ENCODE measurements around the gene LIN52. TPM values are rescaled to one million over a fixed set of nuclear protein-coding genes. Genes with fewer than 3 reads are reported as not detected.

Gene LIN52
- total RNA-seq, 1 donor from 2014 or later: 6.7 TPM

DNA sequence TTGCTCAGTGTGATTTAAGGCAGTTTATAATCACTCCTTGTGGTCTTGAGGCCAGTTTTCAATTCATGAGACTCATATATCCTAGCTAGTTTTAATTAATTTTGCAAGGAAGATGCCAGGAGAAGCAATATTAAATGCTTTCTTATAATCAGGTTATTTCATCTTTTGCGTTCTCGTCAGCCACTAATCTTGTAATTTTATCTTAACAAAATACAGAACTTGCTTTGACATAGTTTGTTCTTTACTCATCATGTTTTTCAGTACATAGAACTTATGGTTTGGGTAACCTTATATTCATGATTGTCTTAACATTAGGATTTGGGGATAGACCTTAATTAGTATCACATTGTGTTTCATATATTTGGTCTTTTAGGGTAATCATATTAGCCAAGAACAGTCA is 76.0 kb downstream of the LIN52 start:
- ATAC-seq: no peak
- DNase-seq (ENCODE audit: missing footprints): no peak
- intact Hi-C loops (cut with DNase I): no loop called here

GRCh38 chr14:74161526-74162158 is 76.9 kb downstream of the LIN52 start:
- intact Hi-C loops (cut with DNase I): no loop called here
- ATAC-seq (no peak), DNase-seq (ENCODE audit: missing footprints) (no peak)

- ATAC-seq (no peak), DNase-seq (ENCODE audit: missing footprints) (no peak)
- intact Hi-C loops (cut with DNase I): no loop called here
Observed at GRCh38 chr14:74169906-74170305, 85.2 kb downstream of the LIN52 start.

- ATAC-seq (no peak), DNase-seq (ENCODE audit: missing footprints) (no peak)
- intact Hi-C loops (cut with DNase I): no loop called here
Observed at GRCh38 chr14:74176400-74176793, 91.6 kb downstream of the LIN52 start.

DNA sequence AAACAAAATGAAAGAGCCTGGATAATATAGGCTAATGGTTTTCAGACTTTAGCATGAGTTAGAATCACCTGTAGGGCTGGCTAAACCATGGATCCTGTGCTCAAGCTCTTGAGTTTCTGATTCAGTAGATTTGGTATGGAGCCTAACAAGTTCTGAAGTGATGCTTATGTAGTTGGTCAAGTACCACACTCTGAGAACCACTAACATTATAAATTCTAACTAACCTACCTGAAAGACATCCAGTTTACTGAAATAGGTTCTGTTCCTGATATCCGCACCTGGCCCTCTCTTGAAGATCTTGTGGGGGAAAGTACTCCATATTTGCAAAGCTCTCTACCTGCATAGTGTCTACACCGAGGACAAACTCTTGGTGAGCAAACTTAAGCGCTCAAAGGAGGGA is 95.1 kb downstream of the LIN52 start:
- no peak for ATAC-seq
- intact Hi-C loops (cut with DNase I): no loop called here
- no peak for DNase-seq (ENCODE audit: missing footprints)

GRCh38 chr14:74190927-74191575 is 106.3 kb downstream of the LIN52 start:
- no peak for ATAC-seq
- intact Hi-C loops (cut with DNase I): no loop called here
- no peak for DNase-seq (ENCODE audit: missing footprints)

- intact Hi-C loops (cut with DNase I): no loop called here
- DNase-seq (ENCODE audit: missing footprints): no peak
- no peak for ATAC-seq
Observed at GRCh38 chr14:74194506-74195274, 109.9 kb downstream of the LIN52 start.

DNA sequence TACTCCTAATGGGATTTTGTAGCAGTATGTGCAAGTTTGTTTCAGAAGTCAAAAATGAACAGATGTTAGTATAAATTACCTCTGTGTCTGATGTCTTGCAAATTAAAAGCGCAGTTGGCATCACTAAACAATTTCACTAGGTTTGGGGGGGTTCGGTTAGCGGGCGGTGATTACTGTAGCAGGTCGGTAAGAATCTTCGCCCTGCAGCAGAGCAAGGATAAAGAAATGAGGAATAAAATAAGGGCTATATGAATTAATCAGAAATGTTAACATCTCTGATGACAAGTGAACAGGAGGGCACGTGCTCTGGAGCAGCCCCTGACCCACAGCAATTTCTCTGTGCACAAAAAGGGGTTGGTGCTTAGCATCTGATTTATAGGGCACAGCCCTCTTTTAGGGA is 110.9 kb downstream of the LIN52 start:
- intact Hi-C loops (cut with DNase I): no loop called here
- no peak for ATAC-seq

DNA sequence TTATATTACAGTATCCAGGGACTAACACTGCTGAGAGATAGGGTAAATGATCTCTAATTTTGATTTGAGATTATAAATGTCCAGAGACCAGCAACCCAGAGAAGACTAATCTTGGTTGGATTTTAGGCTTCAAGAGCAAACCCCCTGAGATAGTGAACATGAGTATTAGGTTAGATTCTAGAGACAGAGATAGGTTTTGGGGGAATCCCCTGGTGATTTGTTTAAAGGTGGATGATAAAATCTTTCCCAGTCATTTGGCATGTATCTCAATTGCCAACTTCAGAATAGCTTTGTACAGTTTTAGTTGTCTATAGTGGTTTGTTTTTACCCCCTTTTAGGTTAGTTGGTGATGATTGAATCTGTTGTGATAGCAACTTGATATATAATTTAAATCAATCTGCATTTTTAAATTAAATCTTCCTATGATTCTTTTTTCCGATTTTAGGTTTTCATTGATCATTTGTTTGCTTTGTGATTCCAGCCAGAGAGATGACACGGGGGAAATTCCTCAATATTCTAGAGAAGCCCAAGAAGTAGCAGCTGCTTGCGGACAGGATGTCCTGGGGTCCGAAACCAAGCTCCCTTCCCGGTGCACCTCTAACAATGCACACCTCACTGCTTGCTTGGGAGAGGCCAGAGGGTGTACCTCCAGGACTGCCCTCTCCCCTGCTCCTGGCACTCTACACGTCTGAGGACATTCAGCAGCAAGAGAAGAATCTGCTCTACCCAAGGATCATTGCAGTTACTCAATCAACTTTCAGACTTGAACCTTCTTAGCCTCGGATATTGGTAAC is 113.9 kb downstream of the LIN52 start:
- DNase-seq (ENCODE audit: missing footprints) (no peak), ATAC-seq (no peak)
- intact Hi-C loops (cut with DNase I): no loop called here

More for the DNA sequence above, 110.9 kb downstream of the LIN52 start:
- DNase-seq (ENCODE audit: missing footprints): no peak

- DNase-seq (ENCODE audit: missing footprints) (no peak), ATAC-seq (no peak)
- intact Hi-C loops (cut with DNase I): no loop called here
Observed at GRCh38 chr14:74202113-74202512, 117.4 kb downstream of the LIN52 start.

DNA sequence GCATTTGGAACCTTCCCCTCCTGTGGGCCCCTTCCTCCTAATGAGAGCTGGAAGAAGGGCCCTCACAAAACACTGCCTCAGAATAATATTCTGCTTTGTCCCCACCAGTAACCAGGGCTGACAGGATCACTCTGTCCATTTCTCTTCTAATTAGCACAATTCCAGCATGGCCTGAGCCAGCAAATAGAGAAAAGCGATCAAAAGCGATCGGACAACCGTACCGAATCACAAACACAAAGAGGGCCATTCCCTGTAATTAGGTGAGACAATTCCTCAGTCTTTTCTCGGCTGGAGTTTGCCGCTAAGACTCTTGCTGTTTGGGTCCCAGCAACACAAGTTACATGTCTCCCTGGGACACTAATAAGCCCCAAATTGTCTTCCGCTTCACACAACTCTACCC is 118.9 kb downstream of the LIN52 start:
- ATAC-seq: no peak
- no peak for DNase-seq (ENCODE audit: missing footprints)
- intact Hi-C loops (cut with DNase I): no loop called here

DNA sequence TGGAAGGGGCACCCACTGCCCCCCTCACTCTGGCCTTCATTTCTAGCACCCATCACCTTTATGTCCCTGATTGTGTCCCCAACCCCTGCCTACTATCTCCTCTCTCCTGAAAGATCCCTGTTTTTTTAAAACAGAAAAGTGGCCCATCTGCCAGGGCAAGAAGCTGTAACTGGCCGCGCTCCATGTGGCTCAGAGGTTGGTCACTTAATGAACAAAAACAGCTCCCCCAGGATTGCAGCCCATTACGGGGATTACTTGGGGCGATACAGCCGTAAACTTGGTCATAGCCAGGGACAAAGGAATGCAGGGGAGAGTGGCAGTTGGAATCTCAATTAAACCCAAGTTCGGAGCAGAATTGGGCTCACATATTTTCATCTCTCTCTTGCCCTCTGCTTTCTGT is 119.7 kb downstream of the LIN52 start:
- intact Hi-C loops (cut with DNase I): no loop called here
- DNase-seq (ENCODE audit: missing footprints) (no peak), ATAC-seq (no peak)

DNA sequence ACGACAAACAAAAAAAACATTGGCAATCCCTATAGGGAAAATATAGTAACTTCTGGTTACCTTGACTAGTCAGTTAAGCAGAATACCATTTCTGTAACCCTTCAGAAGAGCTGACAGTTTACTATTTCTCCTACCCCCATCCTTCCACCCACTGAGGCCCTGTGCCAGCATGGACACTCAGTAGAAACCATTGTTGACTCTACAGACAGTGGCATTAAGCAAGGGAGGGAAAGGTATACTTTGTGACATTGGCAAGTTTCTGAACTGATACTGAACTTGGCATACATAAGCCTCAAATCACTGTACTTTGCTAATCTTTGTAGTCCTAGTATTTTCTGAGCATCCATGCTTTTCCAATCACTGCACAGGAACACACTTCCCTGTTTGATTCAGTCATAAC is 121.1 kb downstream of the LIN52 start:
- ATAC-seq (no peak), DNase-seq (ENCODE audit: missing footprints) (no peak)
- intact Hi-C loops (cut with DNase I): no loop called here

DNA sequence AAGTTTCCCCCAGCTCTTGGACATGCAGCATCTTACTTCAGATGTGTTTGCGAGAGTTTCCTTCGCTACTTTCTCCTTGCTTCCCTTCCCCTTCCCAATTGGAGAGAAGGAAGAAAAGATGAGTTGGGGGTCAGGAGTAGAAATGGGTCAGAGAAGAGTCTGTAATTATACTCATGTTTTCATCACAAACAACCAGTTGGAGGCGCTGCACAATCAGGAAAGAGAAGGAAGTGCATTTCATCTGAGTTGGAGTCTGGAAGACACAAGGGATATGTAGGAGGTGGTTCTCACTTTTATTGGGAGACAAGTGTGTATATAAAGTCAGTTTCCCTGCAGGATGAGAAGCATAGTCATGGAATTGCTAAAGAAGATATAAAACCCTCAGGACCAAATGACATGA is 123.2 kb downstream of the LIN52 start:
- ATAC-seq (no peak), DNase-seq (ENCODE audit: missing footprints) (no peak)
- intact Hi-C loops (cut with DNase I): no loop called here

- intact Hi-C loops (cut with DNase I): no loop called here
- no peak for DNase-seq (ENCODE audit: missing footprints)
- no peak for ATAC-seq
Observed at GRCh38 chr14:74208642-74209041, 123.9 kb downstream of the LIN52 start.

DNA sequence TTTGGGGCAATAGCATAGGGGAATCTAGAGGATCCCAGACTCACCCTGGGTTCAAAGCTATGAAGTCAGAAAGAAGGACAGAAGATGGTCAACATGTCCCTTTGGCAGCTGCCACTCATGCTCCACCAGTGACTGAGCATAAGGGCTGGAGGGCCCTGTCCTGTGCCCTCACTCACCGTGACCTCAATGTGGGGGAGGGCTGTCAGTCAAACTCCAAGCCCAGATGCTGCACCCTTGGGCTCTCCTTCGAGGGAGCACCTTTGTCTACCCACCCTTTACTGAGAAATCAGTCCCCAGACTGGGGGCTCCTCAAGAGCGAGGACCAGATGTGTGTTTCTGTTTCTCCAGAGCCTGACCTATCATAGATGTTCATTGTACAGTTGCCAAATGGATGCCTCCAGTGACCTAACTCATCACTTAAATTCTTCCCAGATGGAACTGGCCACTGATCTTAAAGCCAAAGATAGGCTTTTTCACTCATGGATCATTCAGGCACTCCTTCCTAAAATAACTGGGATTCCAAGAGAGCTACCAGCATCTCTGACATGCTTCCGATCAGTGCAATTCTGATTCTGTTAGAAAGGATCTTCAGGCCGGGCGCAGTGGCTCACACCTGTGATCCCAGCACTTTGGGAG is 127.3 kb downstream of the LIN52 start:
- intact Hi-C loops (cut with DNase I): no loop called here
- DNase-seq (ENCODE audit: missing footprints) (no peak), ATAC-seq (no peak)

GRCh38 chr14:74213907-74214803 is 129.4 kb downstream of the LIN52 start:
- no peak for DNase-seq (ENCODE audit: missing footprints)
- intact Hi-C loops (cut with DNase I): no loop called here
- ATAC-seq: no peak

DNA sequence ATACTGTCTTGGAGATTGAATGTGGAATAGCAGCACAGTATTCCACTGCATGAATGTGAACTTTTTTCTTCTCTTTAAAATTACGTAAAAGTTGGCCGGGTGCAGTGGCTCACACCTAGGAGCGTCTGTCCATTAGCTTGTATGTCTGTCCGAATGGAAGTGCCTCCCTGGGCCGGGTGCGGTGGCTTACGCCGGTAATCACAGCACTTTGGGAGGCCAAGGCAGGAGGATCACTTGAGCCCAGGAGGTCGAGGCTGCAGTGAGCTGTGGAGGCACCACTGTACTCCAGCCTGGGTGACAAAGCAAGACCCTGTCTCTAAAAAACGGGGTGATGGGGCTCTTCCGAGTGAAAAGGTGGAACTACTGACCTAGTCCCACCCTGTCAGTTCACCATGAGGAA is 131.9 kb downstream of the LIN52 start:
- intact Hi-C loops (cut with DNase I): loop anchor here (5.0 kb wide), 1 partner anchor 36 kb away; no protein-coding TSS in a partner anchor
- ATAC-seq (no peak), DNase-seq (ENCODE audit: missing footprints) (no peak)

All from Right ventricle myocardium inferior (tissue), 1 donor.